T-helper 1 cell treated with Interleukin-12 subunit alpha and Interleukin-12 subunit beta and Interleukin-4 antibody, amounts not matched to agents 30 μg/mL and 1 μg/mL, for 36 hours (primary cell): ENCODE data around the gene NALCN.

ENCODE experiments used
- H3K27ac Mint-ChIP-seq: one replicate; pipeline ENCODE4 v1.8.0; 2021; ENCODE audit warnings: mild to moderate bottlenecking, mixed read lengths
- H3K27me3 Mint-ChIP-seq: one replicate; pipeline ENCODE4 v1.8.0; 2021; ENCODE audit warnings: low read depth, mixed read lengths
- H3K36me3 Mint-ChIP-seq: one replicate; pipeline ENCODE4 v1.8.0; 2021; ENCODE audit warnings: low read depth, mixed read lengths
- H3K4me1 Mint-ChIP-seq: one replicate; pipeline ENCODE4 v1.8.0; 2021; ENCODE audit warnings: low read depth, mixed read lengths
- H3K4me3 Mint-ChIP-seq: one replicate; pipeline ENCODE4 v1.8.0; 2021; ENCODE audit warnings: mild to moderate bottlenecking, moderate library complexity, mixed read lengths
- H3K9me3 Mint-ChIP-seq: one replicate; pipeline ENCODE4 v1.8.0; 2021; ENCODE audit warnings: mixed read lengths

NALCN gene

GRCh38 chr13:101140936-101141335 lies 275.4 kb downstream of the NALCN start:
- no peaks in the 10 kb centered on the region for H3K36me3 Mint-ChIP-seq
- H3K27me3 Mint-ChIP-seq, result peaks cover 5% of the 10 kb centered on the region
- no peaks in the 10 kb centered on the region for H3K9me3 Mint-ChIP-seq
- no peak overlapping the region for H3K27ac Mint-ChIP-seq
- no peak overlapping the region for H3K4me3 Mint-ChIP-seq
- no peaks in the 10 kb centered on the region for H3K4me1 Mint-ChIP-seq

GRCh38 chr13:101140087-101140770 lies 276.1 kb downstream of the NALCN start:
- no peak overlapping the region for H3K27ac Mint-ChIP-seq
- H3K4me1 Mint-ChIP-seq, result no peaks in the 10 kb centered on the region
- H3K9me3 Mint-ChIP-seq, result no peaks in the 10 kb centered on the region
- peaks cover 5% of the 10 kb centered on the region for H3K27me3 Mint-ChIP-seq
- no peaks in the 10 kb centered on the region for H3K36me3 Mint-ChIP-seq
- H3K4me3 Mint-ChIP-seq, result no peak overlapping the region

GRCh38 chr13:101139081-101139480 lies 277.2 kb downstream of the NALCN start:
- H3K9me3 Mint-ChIP-seq, result no peaks in the 10 kb centered on the region
- H3K27ac Mint-ChIP-seq, result no peak overlapping the region
- H3K36me3 Mint-ChIP-seq, result no peaks in the 10 kb centered on the region
- peaks cover 5% of the 10 kb centered on the region for H3K27me3 Mint-ChIP-seq
- H3K4me3 Mint-ChIP-seq, result no peak overlapping the region
- no peaks in the 10 kb centered on the region for H3K4me1 Mint-ChIP-seq

GRCh38 chr13:101127741-101128353 lies 288.5 kb downstream of the NALCN start:
- no peaks in the 10 kb centered on the region for H3K36me3 Mint-ChIP-seq
- H3K4me1 Mint-ChIP-seq, result no peaks in the 10 kb centered on the region
- H3K4me3 Mint-ChIP-seq, result no peak overlapping the region
- no peak overlapping the region for H3K27ac Mint-ChIP-seq
- peaks cover 14% of the 10 kb centered on the region for H3K27me3 Mint-ChIP-seq
- no peaks in the 10 kb centered on the region for H3K9me3 Mint-ChIP-seq

- H3K9me3 Mint-ChIP-seq, result no peaks in the 10 kb centered on the region
- no peaks in the 10 kb centered on the region for H3K27me3 Mint-ChIP-seq
- H3K36me3 Mint-ChIP-seq, result no peaks in the 10 kb centered on the region
- no peak overlapping the region for H3K4me3 Mint-ChIP-seq
- no peaks in the 10 kb centered on the region for H3K4me1 Mint-ChIP-seq
- no peak overlapping the region for H3K27ac Mint-ChIP-seq
These were observed 293.3 kb downstream of the NALCN start for GRCh38 chr13:101123028-101123427.

GRCh38 chr13:101121608-101122007 lies 294.7 kb downstream of the NALCN start:
- no peaks in the 10 kb centered on the region for H3K9me3 Mint-ChIP-seq
- no peaks in the 10 kb centered on the region for H3K36me3 Mint-ChIP-seq
- no peak overlapping the region for H3K4me3 Mint-ChIP-seq
- no peaks in the 10 kb centered on the region for H3K4me1 Mint-ChIP-seq
- H3K27ac Mint-ChIP-seq, result no peak overlapping the region
- H3K27me3 Mint-ChIP-seq, result peaks cover 3% of the 10 kb centered on the region

GRCh38 chr13:101120007-101120406 lies 296.3 kb downstream of the NALCN start:
- Mint-ChIP-seq H3K36me3 (no peaks in the 10 kb centered on the region), H3K4me3 (no peak overlapping the region), H3K27ac (no peak overlapping the region), H3K9me3 (no peaks in the 10 kb centered on the region), H3K27me3 (peaks cover 6% of the 10 kb centered on the region), H3K4me1 (no peaks in the 10 kb centered on the region)

- Mint-ChIP-seq H3K27ac (no peak overlapping the region), H3K36me3 (no peaks in the 10 kb centered on the region), H3K4me3 (no peak overlapping the region), H3K4me1 (no peaks in the 10 kb centered on the region), H3K27me3 (peaks cover 6% of the 10 kb centered on the region), H3K9me3 (no peaks in the 10 kb centered on the region)
These were observed 299.5 kb downstream of the NALCN start for GRCh38 chr13:101116826-101117225.

- H3K27ac Mint-ChIP-seq, result no peak overlapping the region
- H3K27me3 Mint-ChIP-seq, result peaks cover 6% of the 10 kb centered on the region
- H3K36me3 Mint-ChIP-seq, result no peaks in the 10 kb centered on the region
- H3K4me3 Mint-ChIP-seq, result no peak overlapping the region
- no peaks in the 10 kb centered on the region for H3K4me1 Mint-ChIP-seq
- H3K9me3 Mint-ChIP-seq, result no peaks in the 10 kb centered on the region
These were observed 300.0 kb downstream of the NALCN start for GRCh38 chr13:101116341-101116740.

GRCh38 chr13:101115762-101116171 lies 300.5 kb downstream of the NALCN start:
- no peaks in the 10 kb centered on the region for H3K36me3 Mint-ChIP-seq

GRCh38 chr13:101111894-101112293 lies 304.4 kb downstream of the NALCN start:
- H3K27me3 Mint-ChIP-seq, result peaks cover 5% of the 10 kb centered on the region
- H3K9me3 Mint-ChIP-seq, result no peaks in the 10 kb centered on the region

More at GRCh38 chr13:101115762-101116171, 300.5 kb downstream of the NALCN start:
- Mint-ChIP-seq H3K4me1 (no peaks in the 10 kb centered on the region), H3K27ac (no peak overlapping the region), H3K27me3 (peaks cover 6% of the 10 kb centered on the region), H3K4me3 (no peak overlapping the region), H3K9me3 (no peaks in the 10 kb centered on the region)

GRCh38 chr13:101109005-101109404 lies 307.3 kb downstream of the NALCN start:
- Mint-ChIP-seq H3K27ac (no peak overlapping the region), H3K27me3 (no peaks in the 10 kb centered on the region)

More at GRCh38 chr13:101111894-101112293, 304.4 kb downstream of the NALCN start:
- H3K4me1 Mint-ChIP-seq, result no peaks in the 10 kb centered on the region
- no peaks in the 10 kb centered on the region for H3K36me3 Mint-ChIP-seq
- H3K4me3 Mint-ChIP-seq, result no peak overlapping the region
- H3K27ac Mint-ChIP-seq, result no peak overlapping the region

GRCh38 chr13:101098873-101099272 lies 317.4 kb downstream of the NALCN start:
- Mint-ChIP-seq H3K27ac (no peak overlapping the region), H3K9me3 (no peaks in the 10 kb centered on the region), H3K4me3 (no peak overlapping the region), H3K36me3 (no peaks in the 10 kb centered on the region), H3K4me1 (no peaks in the 10 kb centered on the region), H3K27me3 (peaks cover 3% of the 10 kb centered on the region)

More at GRCh38 chr13:101109005-101109404, 307.3 kb downstream of the NALCN start:
- Mint-ChIP-seq H3K9me3 (no peaks in the 10 kb centered on the region), H3K4me1 (no peaks in the 10 kb centered on the region), H3K4me3 (no peak overlapping the region), H3K36me3 (no peaks in the 10 kb centered on the region)

- H3K27ac Mint-ChIP-seq, result no peak overlapping the region
- H3K9me3 Mint-ChIP-seq, result no peaks in the 10 kb centered on the region
- no peaks in the 10 kb centered on the region for H3K27me3 Mint-ChIP-seq
- no peaks in the 10 kb centered on the region for H3K4me1 Mint-ChIP-seq
- H3K4me3 Mint-ChIP-seq, result no peak overlapping the region
- no peaks in the 10 kb centered on the region for H3K36me3 Mint-ChIP-seq
These were observed 323.3 kb downstream of the NALCN start for GRCh38 chr13:101092985-101093384.

GRCh38 chr13:101090287-101090686 lies 326.0 kb downstream of the NALCN start:
- H3K4me3 Mint-ChIP-seq, result no peak overlapping the region
- peaks cover 4% of the 10 kb centered on the region for H3K27me3 Mint-ChIP-seq
- H3K4me1 Mint-ChIP-seq, result no peaks in the 10 kb centered on the region
- H3K36me3 Mint-ChIP-seq, result no peaks in the 10 kb centered on the region
- H3K27ac Mint-ChIP-seq, result no peak overlapping the region
- H3K9me3 Mint-ChIP-seq, result no peaks in the 10 kb centered on the region
